ENCODE data around the gene DPPA3.
"Not testable (repeated sequence)": the region's sequence is repeated elsewhere in the genome, so short reads cannot be mapped to it uniquely, and the experiment has no call there.

The DPPA3 gene

DNA sequence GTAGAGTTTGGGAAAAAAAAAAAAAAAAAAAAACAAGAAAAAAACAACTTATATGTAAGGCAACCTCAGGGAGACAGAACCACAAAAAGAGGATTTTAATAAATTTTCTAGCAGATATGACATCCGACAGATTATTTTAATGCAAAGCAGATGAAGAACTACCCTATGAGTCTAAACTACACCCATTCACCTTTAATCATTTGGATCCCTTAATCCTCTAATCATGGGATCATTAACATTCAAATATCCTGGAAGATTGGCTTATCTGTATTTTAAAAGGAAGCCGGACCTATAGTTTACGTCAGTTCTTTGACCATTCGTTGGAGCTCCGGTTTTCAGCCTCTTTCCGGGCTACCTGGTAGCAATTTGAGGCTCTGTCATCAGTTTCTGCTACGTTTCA lies at the start of gene DPPA3:
Gene DPPA3, plus strand, starts transcription at position 301 of the 400 bp plus-strand sequence. CDS start 138 bp downstream, outside the sequence.
- DNase-seq = no peak

- DNase-seq = no peak
These were observed 49.5 kb upstream of the DPPA3 start for GRCh38 chr12:7661741-7662140.

GRCh38 chr12:7666595-7666994 lies 44.6 kb upstream of the DPPA3 start:
- DNase-seq = no peak

- DNase-seq = no peak
These were observed 44.1 kb upstream of the DPPA3 start for GRCh38 chr12:7667125-7667524.

DNA sequence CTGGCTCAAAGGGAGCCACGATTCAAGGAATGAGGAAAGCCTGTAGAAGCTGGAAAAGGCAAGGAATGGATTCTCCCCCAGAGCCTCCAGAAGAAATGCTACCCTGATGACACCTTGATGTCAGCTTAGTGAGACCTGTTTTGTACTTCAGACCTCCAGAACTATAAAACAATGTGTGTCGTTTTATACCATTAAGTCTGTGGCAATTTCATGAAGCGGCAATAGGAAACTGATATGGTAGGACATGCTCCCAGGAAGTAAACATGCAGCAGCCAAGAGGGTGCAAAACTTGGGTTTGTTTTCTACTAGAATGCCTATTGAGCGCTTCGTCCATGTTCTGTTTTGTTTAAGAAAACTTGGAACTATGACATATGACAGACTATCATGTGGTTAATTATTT lies 43.1 kb upstream of the DPPA3 start:
- no peak for DNase-seq

GRCh38 chr12:7675455-7675854 lies 35.8 kb upstream of the DPPA3 start:
- DNase-seq = not testable (repeated sequence)

- DNase-seq = not testable (repeated sequence)
These were observed 33.8 kb upstream of the DPPA3 start for GRCh38 chr12:7677432-7677888.

GRCh38 chr12:7678744-7679143 lies 32.5 kb upstream of the DPPA3 start:
- no peak for DNase-seq

- no peak for DNase-seq
These were observed 31.8 kb upstream of the DPPA3 start for GRCh38 chr12:7679251-7680045.

GRCh38 chr12:7681535-7681934 lies 29.7 kb upstream of the DPPA3 start:
- DNase-seq = no peak

DNA sequence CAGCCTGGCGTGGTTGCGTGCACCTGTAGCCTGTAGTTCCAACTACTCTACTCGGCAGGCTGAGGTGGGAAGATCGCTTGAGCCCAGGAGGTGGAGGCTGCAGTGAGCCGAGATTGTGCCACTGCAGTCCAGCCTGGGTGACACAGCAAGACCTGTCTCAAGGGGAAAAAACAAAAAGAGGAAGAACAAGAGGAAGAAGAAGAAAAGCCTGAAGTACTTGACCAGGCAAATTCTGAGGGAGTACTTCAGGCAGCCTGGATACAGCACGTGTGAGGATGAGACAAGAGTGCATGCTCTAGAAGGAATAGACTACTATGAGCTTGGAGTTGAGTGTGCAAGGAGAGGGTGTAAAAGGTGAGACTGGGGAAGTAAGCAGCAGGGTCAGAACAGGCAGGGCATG lies 17.4 kb upstream of the DPPA3 start:
- no peak for DNase-seq

DNA sequence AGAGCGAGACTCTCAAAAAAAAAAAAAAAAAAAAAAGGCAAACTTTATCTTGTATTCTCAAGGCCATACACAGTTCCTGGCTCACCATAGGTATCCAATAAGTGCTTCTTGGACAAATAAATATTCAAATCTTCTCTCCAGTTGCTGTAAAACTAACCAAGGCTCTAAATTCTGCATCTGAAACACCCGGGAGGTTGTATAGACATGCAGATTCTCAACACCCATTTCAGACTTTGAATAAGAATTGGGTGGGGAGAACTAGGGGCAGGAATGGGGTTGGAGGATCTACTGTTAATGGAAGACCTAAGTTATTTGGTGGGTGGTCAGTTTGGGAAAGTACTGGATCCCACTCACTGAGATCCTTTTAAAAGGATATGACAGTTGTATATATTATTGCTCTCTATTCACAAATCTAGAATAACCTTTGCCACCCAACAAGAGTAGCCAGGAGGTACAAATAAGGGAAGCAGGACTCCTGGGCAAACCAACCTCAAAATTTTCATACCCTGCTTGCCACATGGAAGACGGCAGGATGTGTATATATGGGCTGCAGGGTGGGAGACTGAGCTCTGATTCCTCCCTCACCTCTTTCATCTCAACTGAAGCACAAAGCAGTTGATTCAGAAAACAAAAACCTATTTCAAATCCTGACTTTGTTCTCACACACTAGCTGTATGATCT lies 16.5 kb upstream of the DPPA3 start:
- no peak for DNase-seq

DNA sequence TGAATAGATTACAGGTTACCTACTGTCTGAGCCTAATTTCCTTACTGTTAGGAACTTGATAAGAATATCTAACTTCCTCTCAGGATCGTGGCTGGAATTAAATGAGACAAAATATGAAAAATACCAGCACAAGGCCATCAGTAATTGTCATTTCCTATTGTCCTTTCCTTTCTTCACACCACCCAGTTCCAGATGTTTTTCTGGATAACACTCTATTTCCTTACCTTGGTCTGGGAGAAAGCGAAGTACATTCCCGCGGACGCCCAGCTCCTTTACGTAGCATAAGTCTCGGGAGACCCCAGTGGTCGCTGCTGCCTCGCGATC lies 16.0 kb upstream of the DPPA3 start:
- no peak for DNase-seq

DNA sequence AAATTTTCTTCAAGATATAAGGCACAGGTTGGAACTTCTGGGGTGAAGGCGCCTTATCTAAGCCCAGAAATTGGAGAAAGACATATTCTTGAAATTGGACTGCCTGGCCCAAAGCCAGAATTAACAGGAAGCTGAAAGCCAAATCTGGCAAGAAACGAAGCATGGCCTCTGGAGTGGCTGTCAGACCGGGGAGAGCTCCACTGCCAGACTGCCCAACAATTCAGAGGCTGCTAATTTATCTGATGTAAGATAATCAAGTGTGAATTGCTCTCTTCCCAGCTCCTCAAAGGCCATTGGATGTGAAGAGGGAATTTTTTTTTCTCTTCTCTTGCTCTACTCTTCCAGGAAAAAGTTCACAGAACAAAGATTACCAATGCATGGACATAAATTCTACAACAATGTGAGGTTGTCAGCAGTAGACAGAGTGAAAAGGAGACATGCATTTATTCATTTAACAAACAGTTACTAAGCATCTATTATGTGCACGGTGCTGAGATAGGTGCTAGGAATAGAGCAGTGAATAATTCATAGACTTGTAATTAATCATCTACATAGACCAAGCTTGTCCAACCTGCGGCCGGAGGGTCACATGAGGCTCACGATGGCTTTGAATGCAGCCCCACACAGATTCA lies 15.6 kb upstream of the DPPA3 start, which contains the start of gene GDF3:
Gene GDF3, minus strand, starts transcription at position 210 of the 632 bp plus-strand sequence. Its CDS starts 47 bp downstream, at position 163.
- no peak for DNase-seq

GRCh38 chr12:7705846-7706245 lies 5.4 kb upstream of the DPPA3 start:
- no peak for DNase-seq

- DNase-seq = no peak
These were observed 1.1 kb upstream of the DPPA3 start for GRCh38 chr12:7709969-7710675.

DNA sequence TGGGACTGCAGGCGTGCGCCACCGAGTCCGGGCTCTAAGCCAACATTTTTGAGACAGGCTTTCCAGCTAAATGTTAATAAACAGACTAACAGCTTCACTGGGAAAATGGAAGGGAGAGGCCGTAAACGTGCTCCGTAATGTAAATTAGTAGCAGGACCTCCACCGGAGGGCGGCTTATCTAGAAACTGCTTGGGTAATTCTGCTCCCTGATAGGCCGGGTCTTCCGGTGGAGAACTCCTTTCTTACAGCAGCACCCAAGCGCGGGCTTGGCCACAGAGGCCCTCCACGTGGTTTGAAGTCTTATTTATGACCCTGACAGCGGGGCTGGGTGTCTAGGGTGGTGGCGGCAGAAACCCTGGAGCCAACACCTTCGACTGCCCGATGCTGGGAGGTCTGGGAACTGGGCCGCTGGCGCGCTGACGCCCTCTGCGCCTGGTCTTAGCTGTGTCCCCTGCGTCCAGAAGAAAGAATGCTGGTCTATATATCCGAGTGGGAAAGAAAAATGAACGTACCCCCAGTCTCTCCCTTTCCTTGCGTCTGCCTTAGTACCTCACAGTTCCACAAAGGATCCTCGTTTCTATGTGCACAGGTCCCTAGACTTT lies 1.7 kb downstream of the DPPA3 start:
- DNase-seq = no peak

DNA sequence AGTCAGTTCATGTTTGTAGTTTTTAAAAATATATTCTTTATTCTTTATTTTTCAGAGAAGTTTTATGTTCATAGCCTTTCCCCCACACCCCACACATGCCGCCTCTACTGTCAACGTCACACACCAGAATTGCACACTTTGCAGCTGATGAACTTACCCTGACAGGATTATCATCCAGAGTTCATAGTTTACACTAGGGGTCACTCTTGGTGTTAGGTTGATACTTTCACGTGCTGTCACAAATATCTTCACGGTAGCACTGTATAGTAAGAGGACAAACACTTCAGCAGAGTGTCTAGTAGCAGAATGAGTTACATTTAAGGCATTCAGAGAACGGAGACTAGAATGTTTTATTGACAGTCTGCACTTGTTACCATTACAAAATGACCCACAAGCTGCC lies 5.1 kb downstream of the DPPA3 start:
- DNase-seq = no peak

DNA sequence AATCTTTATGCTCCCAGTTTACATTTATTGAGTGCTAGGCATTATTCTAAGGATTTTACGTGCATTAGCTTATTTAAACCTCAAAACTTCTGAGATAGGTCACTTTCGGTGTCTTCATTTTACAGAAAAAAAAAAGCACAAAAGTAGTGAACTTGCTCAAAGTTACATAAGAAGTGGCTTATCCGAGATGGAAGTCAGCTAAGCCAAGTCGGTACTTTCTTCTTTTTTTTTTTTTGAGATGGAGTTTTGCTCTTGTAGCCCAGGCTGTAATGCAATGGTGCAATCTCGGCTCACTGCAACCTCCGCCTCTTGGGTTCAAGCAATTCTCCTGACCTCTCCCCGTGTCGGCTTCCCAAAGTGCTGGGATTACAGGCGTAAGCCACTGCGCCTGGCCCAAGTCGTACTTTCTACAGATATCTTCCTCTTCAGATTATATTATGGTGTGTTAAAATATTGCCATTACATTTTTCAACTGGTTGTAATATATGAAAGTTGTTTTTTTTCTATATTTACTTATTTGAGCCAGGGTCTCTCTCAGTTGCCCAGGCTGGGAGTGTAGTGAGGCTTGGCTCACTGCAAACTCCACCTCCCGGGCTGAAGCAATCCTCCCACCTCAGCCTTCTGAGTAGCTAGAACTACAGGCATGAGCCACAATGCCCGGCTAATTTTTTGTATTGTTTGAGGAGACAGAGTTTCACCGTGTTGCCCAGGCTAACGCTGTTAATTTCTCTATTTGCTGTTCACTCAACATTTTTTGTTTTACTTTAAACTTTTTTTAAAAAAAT lies 8.9 kb downstream of the DPPA3 start:
- DNase-seq = no peak

DNA sequence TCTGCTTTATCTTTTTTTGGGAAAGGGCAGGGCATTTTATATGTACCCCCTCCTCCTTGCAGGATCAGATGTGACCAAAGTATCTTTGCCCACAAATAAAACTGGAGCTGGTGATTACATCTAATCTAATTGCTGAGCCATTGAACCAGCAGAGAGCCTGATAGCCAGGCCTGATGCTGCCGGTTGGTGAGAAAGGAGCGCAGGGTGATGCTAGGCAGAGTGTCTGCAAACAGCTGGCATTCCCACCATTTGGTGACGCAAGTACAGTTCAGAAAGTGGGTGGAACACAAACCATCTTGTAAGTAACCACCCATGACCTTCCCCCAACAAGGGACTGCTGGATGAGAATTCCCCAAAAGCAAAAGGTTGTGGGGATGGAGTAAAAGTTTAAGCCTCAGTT lies 12.7 kb downstream of the DPPA3 start:
- no peak for DNase-seq

DNA sequence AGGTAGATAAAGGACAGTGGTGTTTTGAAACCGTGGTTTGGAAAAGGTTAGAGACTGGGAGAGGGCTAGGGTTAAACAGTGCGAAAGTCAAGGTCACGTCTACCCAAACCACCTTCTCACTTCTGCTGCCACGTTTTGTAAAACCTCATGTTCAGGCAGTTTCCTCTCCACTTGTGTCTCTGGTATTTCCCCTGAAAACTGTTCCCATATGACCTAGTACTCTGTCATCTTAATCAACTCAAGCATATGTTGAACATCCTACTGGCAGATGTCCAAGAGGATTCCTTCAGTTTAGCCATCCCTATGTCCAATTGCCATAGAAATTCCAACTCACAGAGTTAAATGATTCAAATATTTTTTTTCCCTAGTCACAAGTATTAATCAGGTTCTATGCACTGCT lies 18.5 kb downstream of the DPPA3 start:
- no peak for DNase-seq

DNA sequence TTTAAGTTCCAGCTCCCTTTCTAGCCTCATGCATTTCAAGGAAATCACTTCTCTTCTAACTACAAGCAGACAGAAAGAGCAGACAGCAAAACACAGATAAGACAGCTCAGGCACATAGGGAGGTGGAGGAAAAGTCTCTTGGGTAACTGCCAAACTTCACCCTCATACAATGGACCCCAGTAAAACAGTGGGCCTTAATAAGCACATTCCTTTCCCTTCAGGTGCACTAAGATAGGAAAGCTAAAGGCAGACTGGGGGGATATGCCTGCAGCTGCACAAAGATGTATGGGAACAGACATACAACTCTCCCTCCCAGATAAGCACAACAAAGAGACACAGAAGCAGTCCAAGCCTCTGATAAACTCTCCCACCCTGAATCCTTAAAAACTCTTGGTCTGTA lies 19.8 kb downstream of the DPPA3 start:
- DNase-seq = not testable (repeated sequence)

Data from activated CD4-positive, alpha-beta T cell treated with anti-CD3 and anti-CD28 coated beads for 48 hours (primary cell).